ENCODE measurements around the gene B3GNT2.
"Not testable (repeated sequence)": the region's sequence is repeated elsewhere in the genome, so short reads cannot be mapped to it uniquely, and the experiment has no call there.

Gene B3GNT2

GRCh38 chr2:62257466-62257865, 61.6 kb downstream of the B3GNT2 start:
- no peak for TF ChIP-seq CTCF (IDR thresholded peaks at IDR 0.05; ENCODE audit: borderline replicate concordance, insufficient read depth, low read depth, low read length)
- H3K4me3 ChIP-seq (ENCODE audit: low read depth, low read length) = no peak overlapping the region

GRCh38 chr2:62263076-62263715, 67.3 kb downstream of the B3GNT2 start:
- TF ChIP-seq CTCF (IDR thresholded peaks at IDR 0.05; ENCODE audit: borderline replicate concordance, insufficient read depth, low read depth, low read length) = no peak
- H3K4me3 ChIP-seq (ENCODE audit: low read depth, low read length) = no peak overlapping the region

DNA sequence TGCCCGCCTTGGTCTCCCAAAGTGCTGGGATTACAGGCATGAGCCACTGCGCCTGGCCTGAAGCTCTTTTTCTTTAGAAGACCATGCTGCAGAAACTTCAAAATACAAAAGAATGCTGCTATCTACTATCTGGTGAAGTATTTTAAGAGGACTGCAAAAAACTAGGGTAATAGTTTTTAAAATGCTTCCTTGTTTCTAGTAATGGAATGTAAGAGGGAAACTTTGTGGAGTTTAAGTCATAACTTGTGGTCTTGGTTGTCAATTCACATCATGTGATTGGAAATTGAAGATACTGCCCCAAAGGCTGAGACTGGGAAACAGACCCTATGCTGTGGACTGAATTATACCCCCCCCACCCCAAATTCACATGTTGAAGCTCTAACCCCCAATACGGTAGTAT, 68.3 kb downstream of the B3GNT2 start:
- no peak overlapping the region for H3K4me3 ChIP-seq (ENCODE audit: low read depth, low read length)
- no peak for TF ChIP-seq CTCF (IDR thresholded peaks at IDR 0.05; ENCODE audit: borderline replicate concordance, insufficient read depth, low read depth, low read length)

GRCh38 chr2:62265106-62265505, 69.2 kb downstream of the B3GNT2 start:
- TF ChIP-seq CTCF (IDR thresholded peaks at IDR 0.05; ENCODE audit: borderline replicate concordance, insufficient read depth, low read depth, low read length) = no peak
- H3K4me3 ChIP-seq (ENCODE audit: low read depth, low read length) = no peak overlapping the region

DNA sequence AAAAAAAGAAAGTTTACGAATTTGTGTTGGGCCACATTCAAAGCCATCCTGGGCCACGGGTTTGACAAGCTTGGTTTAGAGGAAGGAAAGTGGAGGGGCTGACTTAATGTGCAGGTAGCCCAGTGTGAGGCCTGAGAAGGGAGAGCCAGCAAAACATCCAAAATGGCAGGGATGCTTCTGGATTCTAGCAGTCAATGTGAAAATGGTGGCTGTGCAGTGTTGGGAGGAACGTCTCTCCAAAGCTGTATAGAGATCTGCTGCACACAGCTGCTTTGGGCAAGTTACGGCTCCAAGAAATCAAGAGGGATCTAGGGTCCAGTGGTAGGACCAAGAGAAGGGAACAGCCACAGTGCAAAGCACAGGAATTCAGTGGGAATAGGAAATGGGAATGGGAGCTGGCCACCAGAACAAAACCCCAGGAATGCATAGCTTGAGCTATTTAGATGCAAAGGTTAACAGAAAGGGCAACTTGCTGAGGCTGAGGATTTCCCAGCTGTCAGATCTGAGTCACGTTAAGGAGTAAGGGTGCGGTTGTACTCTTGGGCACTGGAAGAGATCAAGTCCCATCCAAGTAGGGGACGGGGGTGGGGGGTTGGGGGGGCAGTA, 70.6 kb downstream of the B3GNT2 start:
- H3K4me3 ChIP-seq (ENCODE audit: low read depth, low read length) = no peak overlapping the region
- no peak for TF ChIP-seq CTCF (IDR thresholded peaks at IDR 0.05; ENCODE audit: borderline replicate concordance, insufficient read depth, low read depth, low read length)

GRCh38 chr2:62267696-62268095, 71.8 kb downstream of the B3GNT2 start:
- H3K4me3 ChIP-seq (ENCODE audit: low read depth, low read length) = no peak overlapping the region
- no peak for TF ChIP-seq CTCF (IDR thresholded peaks at IDR 0.05; ENCODE audit: borderline replicate concordance, insufficient read depth, low read depth, low read length)

DNA sequence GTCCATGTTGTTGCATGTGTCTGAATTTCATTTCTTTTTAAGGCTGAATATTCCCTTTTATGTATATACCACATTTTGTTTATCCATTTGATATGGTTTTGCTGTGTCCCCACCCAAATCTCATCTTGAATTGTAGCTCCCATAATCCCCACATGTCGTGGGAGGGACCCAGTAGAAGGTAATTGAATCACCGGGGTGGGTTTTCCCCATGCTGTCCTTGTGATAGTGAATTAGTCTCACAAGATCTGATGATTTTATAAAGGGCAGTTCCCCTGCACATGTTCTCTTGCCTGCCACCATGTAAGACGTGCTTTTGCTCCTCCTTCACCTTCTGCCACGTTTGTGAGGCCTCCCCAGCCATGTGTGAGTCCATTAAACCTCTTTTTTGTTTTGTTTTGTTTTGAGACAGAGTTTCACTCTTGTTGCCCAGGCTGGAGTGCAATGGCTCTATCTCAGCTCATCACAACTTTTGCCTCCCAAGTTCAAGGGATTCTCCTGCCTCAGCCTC, 72.8 kb downstream of the B3GNT2 start:
- H3K4me3 ChIP-seq (ENCODE audit: low read depth, low read length) = not testable (repeated sequence)
